Loucy (cell line): ENCODE data around the gene IFNGR1.

Experiments
- EZH2phosphoT487 ChIP-seq: fragments of 200-600 bp; IDR thresholded peaks from 2 replicates; pipeline ENCODE4 v1.6.1; 2018; ENCODE audit warnings: antibody characterized with exemption, mild to moderate bottlenecking, moderate library complexity, borderline replicate concordance
- TF ChIP-seq, protein P1 (sequence below): fragments of 200-600 bp; sonication (generic); conservative IDR thresholded peaks from 2 replicates; pipeline ENCODE4 v1.5.1; 2014; ENCODE audit warnings: mild to moderate bottlenecking, antibody characterized with exemption, low read length

- TF ChIP-seq, protein P1, sequence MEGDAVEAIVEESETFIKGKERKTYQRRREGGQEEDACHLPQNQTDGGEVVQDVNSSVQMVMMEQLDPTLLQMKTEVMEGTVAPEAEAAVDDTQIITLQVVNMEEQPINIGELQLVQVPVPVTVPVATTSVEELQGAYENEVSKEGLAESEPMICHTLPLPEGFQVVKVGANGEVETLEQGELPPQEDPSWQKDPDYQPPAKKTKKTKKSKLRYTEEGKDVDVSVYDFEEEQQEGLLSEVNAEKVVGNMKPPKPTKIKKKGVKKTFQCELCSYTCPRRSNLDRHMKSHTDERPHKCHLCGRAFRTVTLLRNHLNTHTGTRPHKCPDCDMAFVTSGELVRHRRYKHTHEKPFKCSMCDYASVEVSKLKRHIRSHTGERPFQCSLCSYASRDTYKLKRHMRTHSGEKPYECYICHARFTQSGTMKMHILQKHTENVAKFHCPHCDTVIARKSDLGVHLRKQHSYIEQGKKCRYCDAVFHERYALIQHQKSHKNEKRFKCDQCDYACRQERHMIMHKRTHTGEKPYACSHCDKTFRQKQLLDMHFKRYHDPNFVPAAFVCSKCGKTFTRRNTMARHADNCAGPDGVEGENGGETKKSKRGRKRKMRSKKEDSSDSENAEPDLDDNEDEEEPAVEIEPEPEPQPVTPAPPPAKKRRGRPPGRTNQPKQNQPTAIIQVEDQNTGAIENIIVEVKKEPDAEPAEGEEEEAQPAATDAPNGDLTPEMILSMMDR = no peak
- TF ChIP-seq EZH2phosphoT487 = no peak
Measured at GRCh38 chr6:137248702-137249101, 29.5 kb upstream of the IFNGR1 start.
